ENCODE results near the gene NOXRED1.

GRCh38 chr14:77347751-77348150 is 75.6 kb downstream of the NOXRED1 start:
- no peak for TF ChIP-seq CTCF (IDR thresholded peaks at IDR 0.05)
- no peak for TF ChIP-seq POLR2AphosphoS5 (IDR thresholded peaks at IDR 0.05)

Measured in transverse colon (tissue), 4 donors.